ENCODE data around the gene SLC7A9.
"Not testable (repeated sequence)": the region's sequence is repeated elsewhere in the genome, so short reads cannot be mapped to it uniquely, and the experiment has no call there.

The SLC7A9 gene

GRCh38 chr19:32881766-32882165 lies 12.2 kb upstream of the SLC7A9 start:
- DNase-seq, result no peak

- DNase-seq, result no peak
These were observed 11.1 kb upstream of the SLC7A9 start for GRCh38 chr19:32880622-32881021.

GRCh38 chr19:32879741-32880140 lies 10.2 kb upstream of the SLC7A9 start:
- no peak for DNase-seq

GRCh38 chr19:32878988-32879387 lies 9.4 kb upstream of the SLC7A9 start:
- no peak for DNase-seq

- no peak for DNase-seq
These were observed 8.6 kb upstream of the SLC7A9 start for GRCh38 chr19:32877977-32878745.

- no peak for DNase-seq
These were observed 7.9 kb upstream of the SLC7A9 start for GRCh38 chr19:32877323-32877912.

GRCh38 chr19:32876919-32877285 lies 7.3 kb upstream of the SLC7A9 start:
- DNase-seq, result no peak

GRCh38 chr19:32876236-32876918 lies 6.8 kb upstream of the SLC7A9 start:
- no peak for DNase-seq

GRCh38 chr19:32875428-32875827 lies 5.9 kb upstream of the SLC7A9 start:
- no peak for DNase-seq

- no peak for DNase-seq
These were observed 5.0 kb upstream of the SLC7A9 start for GRCh38 chr19:32874605-32875004.

- DNase-seq, result no peak
These were observed 3.8 kb upstream of the SLC7A9 start for GRCh38 chr19:32873247-32873959.

- no peak for DNase-seq
These were observed 2.8 kb upstream of the SLC7A9 start for GRCh38 chr19:32872391-32872790.

GRCh38 chr19:32870981-32871451 lies 1.4 kb upstream of the SLC7A9 start:
- DNase-seq, result no peak

GRCh38 chr19:32869966-32870573 lies 503 bp upstream of the SLC7A9 start:
- DNase-seq, result no peak

- no peak for DNase-seq
These were observed 1.2 kb downstream of the SLC7A9 start for GRCh38 chr19:32868206-32868950.

GRCh38 chr19:32867436-32867835 lies 2.1 kb downstream of the SLC7A9 start:
- DNase-seq, result not testable (repeated sequence)

GRCh38 chr19:32866564-32867265 lies 2.9 kb downstream of the SLC7A9 start:
- DNase-seq, result no peak

GRCh38 chr19:32866061-32866460 lies 3.5 kb downstream of the SLC7A9 start:
- no peak for DNase-seq

- no peak for DNase-seq
These were observed 4.2 kb downstream of the SLC7A9 start for GRCh38 chr19:32865326-32865725.

- DNase-seq, result no peak
These were observed 5.1 kb downstream of the SLC7A9 start for GRCh38 chr19:32864318-32865007.

GRCh38 chr19:32863841-32864240 lies 5.7 kb downstream of the SLC7A9 start:
- no peak for DNase-seq
